GM19238 (cell line): ENCODE results near the gene LRP3.
"Not testable (repeated sequence)": the region's sequence is repeated elsewhere in the genome, so short reads cannot be mapped to it uniquely, and the experiment has no call there.

Experiments
- DNase-seq: peaks from one replicate; pipeline ENCODE4 v3.0.0; 2011; ENCODE audit warnings: low spot score; ENCODE audit not compliant: insufficient read length

Gene LRP3

GRCh38 chr19:33215438-33216197, 21.5 kb downstream of the LRP3 start:
- DNase-seq: no peak

GRCh38 chr19:33216198-33216830, 22.2 kb downstream of the LRP3 start:
- DNase-seq: no peak

- DNase-seq: no peak
These were observed 23.8 kb downstream of the LRP3 start for GRCh38 chr19:33217881-33218280.

- DNase-seq: no peak
These were observed 25.2 kb downstream of the LRP3 start for GRCh38 chr19:33219261-33219815.

GRCh38 chr19:33220115-33220514, 26.0 kb downstream of the LRP3 start:
- no peak for DNase-seq

- DNase-seq: no peak
These were observed 26.6 kb downstream of the LRP3 start for GRCh38 chr19:33220735-33221134.

GRCh38 chr19:33221638-33222037, 27.5 kb downstream of the LRP3 start:
- no peak for DNase-seq

- DNase-seq: not testable (repeated sequence)
These were observed 28.1 kb downstream of the LRP3 start for GRCh38 chr19:33222255-33222654.

- DNase-seq: no peak
These were observed 30.7 kb downstream of the LRP3 start for GRCh38 chr19:33224694-33225457.

GRCh38 chr19:33225458-33225926, 31.4 kb downstream of the LRP3 start, which contains the start of gene SLC7A10:
TSS of gene SLC7A10 (minus strand) at chr19:33225850. CDS start at chr19:33225703, 147 bp downstream.
- no peak for DNase-seq

GRCh38 chr19:33226550-33227241, 32.6 kb downstream of the LRP3 start:
- DNase-seq: no peak

GRCh38 chr19:33227242-33227650, 33.1 kb downstream of the LRP3 start:
- DNase-seq: no peak

GRCh38 chr19:33227870-33228599, 33.9 kb downstream of the LRP3 start:
- no peak for DNase-seq

GRCh38 chr19:33229962-33230361, 35.8 kb downstream of the LRP3 start:
- DNase-seq: no peak

- no peak for DNase-seq
These were observed 37.4 kb downstream of the LRP3 start for GRCh38 chr19:33231511-33231910.

GRCh38 chr19:33232656-33233055, 38.5 kb downstream of the LRP3 start:
- DNase-seq: no peak

- no peak for DNase-seq
These were observed 39.1 kb downstream of the LRP3 start for GRCh38 chr19:33233056-33233873.

GRCh38 chr19:33234092-33234491, 40.0 kb downstream of the LRP3 start:
- no peak for DNase-seq

GRCh38 chr19:33234736-33235135, 40.6 kb downstream of the LRP3 start:
- no peak for DNase-seq
